H9 (cell line): ENCODE measurements around the gene KIRREL3. TPM values are rescaled to one million over a fixed set of nuclear protein-coding genes. Genes with fewer than 3 reads are reported as not detected.
A peak's percentile ranks its signal among the peaks of the same experiment; 100 is the strongest.

Source experiments
- DNase-seq: peaks from one replicate; pipeline ENCODE4 v3.0.0-alpha.2; 2017
- H2AFZ ChIP-seq: one replicate; pipeline ENCODE4 v1.6.1; 2013; ENCODE audit warnings: mild to moderate bottlenecking, low read length, control low read depth, moderate library complexity
- H2AK5ac ChIP-seq: 2 replicates; pipeline ENCODE4 v1.6.1; 2013; ENCODE audit warnings: low read length, control low read depth, mixed read lengths; ENCODE audit not compliant: insufficient read length
- H2BK120ac ChIP-seq: one replicate; pipeline ENCODE4 v1.6.1; 2013; ENCODE audit warnings: low read depth, mild to moderate bottlenecking, low read length, control low read depth, inconsistent platforms; ENCODE audit not compliant: poor library complexity, severe bottlenecking
- H2BK12ac ChIP-seq: 2 replicates; pipeline ENCODE4 v1.6.1; 2013; ENCODE audit warnings: low read length, control low read depth, mixed read lengths, low read depth; ENCODE audit not compliant: insufficient read length
- H2BK15ac ChIP-seq: 2 replicates; pipeline ENCODE4 v1.6.1; 2013; ENCODE audit warnings: low read depth, low read length, control low read depth
- H2BK20ac ChIP-seq: one replicate; pipeline ENCODE4 v1.6.1; 2013; ENCODE audit warnings: low read depth, mild to moderate bottlenecking, low read length, control low read depth, inconsistent platforms; ENCODE audit not compliant: poor library complexity, severe bottlenecking
- H2BK5ac ChIP-seq: 2 replicates; pipeline ENCODE4 v1.6.1; 2013; ENCODE audit warnings: low read length, control low read depth, mixed read lengths; ENCODE audit not compliant: insufficient read length
- H3K14ac ChIP-seq: 2 replicates; pipeline ENCODE4 v1.6.1; 2013; ENCODE audit warnings: low read length, control low read depth; ENCODE audit not compliant: insufficient read depth
- H3K18ac ChIP-seq: 2 replicates; pipeline ENCODE4 v1.6.1; 2013; ENCODE audit warnings: low read depth, mild to moderate bottlenecking, mixed read lengths, low read length, control low read depth; ENCODE audit not compliant: insufficient read length
- H3K23ac ChIP-seq: 2 replicates; pipeline ENCODE4 v1.6.1; 2013; ENCODE audit warnings: low read length, control low read depth, mixed read lengths, low read depth; ENCODE audit not compliant: insufficient read length
- H3K23me2 ChIP-seq: 2 replicates; pipeline ENCODE4 v1.6.1; 2013; ENCODE audit warnings: low read depth, mild to moderate bottlenecking, mixed read lengths, low read length, control low read depth; ENCODE audit not compliant: insufficient read length, poor library complexity, severe bottlenecking
- H3K27ac ChIP-seq: 2 replicates; pipeline ENCODE4 v1.5.1; 2013; ENCODE audit warnings: low read length, control low read depth, mixed read lengths, low read depth; ENCODE audit not compliant: insufficient read length
- H3K27me3 ChIP-seq: 2 replicates; pipeline ENCODE4 v1.6.1; 2013; ENCODE audit warnings: low read length, control low read depth, inconsistent platforms; ENCODE audit not compliant: insufficient read depth
- H3K4ac ChIP-seq: 2 replicates; pipeline ENCODE4 v1.6.1; 2013; ENCODE audit warnings: low read depth, mild to moderate bottlenecking, control low read depth, inconsistent platforms, low read length, moderate library complexity
- H3K4me1 ChIP-seq: 2 replicates; pipeline ENCODE4 v1.6.1; 2013; ENCODE audit warnings: low read length, control low read depth, inconsistent platforms; ENCODE audit not compliant: insufficient read depth
- H3K4me2 ChIP-seq: 2 replicates; pipeline ENCODE4 v1.6.1; 2013; ENCODE audit warnings: low read length, control low read depth, mixed read lengths; ENCODE audit not compliant: insufficient read length, insufficient read depth
- H3K56ac ChIP-seq: 2 replicates; pipeline ENCODE4 v1.6.1; 2013; ENCODE audit warnings: low read depth, mild to moderate bottlenecking, mixed read lengths, low read length, control low read depth; ENCODE audit not compliant: insufficient read length
- H3K79me1 ChIP-seq: 2 replicates; pipeline ENCODE4 v1.6.1; 2013; ENCODE audit warnings: low read depth, mild to moderate bottlenecking, moderate library complexity, low read length, control low read depth, inconsistent platforms; ENCODE audit not compliant: insufficient read depth, poor library complexity, severe bottlenecking
- H3K79me2 ChIP-seq: 2 replicates; pipeline ENCODE4 v1.6.1; 2013; ENCODE audit warnings: low read length, control low read depth, inconsistent platforms; ENCODE audit not compliant: insufficient read depth
- H3K9ac ChIP-seq: 2 replicates; pipeline ENCODE4 v1.6.1; 2013; ENCODE audit warnings: low read length, control low read depth, mixed read lengths; ENCODE audit not compliant: insufficient read length; ENCODE audit errors: extremely low read depth
- H3K9me3 ChIP-seq: one replicate; pipeline ENCODE4 v1.6.1; 2013; ENCODE audit warnings: low read depth, low read length, inconsistent platforms; ENCODE audit not compliant: control insufficient read depth
- H3T11ph ChIP-seq: one replicate; pipeline ENCODE4 v1.6.1; 2013; ENCODE audit warnings: mild to moderate bottlenecking, low read length, control low read depth, inconsistent platforms
- H4K20me1 ChIP-seq: one replicate; pipeline ENCODE4 v1.6.1; 2013; ENCODE audit not compliant: control insufficient read depth, insufficient read length, insufficient read depth
- H4K5ac ChIP-seq: 2 replicates; pipeline ENCODE4 v1.6.1; 2013; ENCODE audit warnings: low read depth, mild to moderate bottlenecking, mixed read lengths, low read length, control low read depth; ENCODE audit not compliant: insufficient read length
- H4K8ac ChIP-seq: replicated peaks from 2 replicates; pipeline ENCODE4 v1.6.1; 2013; ENCODE audit warnings: low read length, control low read depth, mixed read lengths, low read depth; ENCODE audit not compliant: insufficient read length
- H4K91ac ChIP-seq: 2 replicates; pipeline ENCODE4 v1.6.1; 2013; ENCODE audit warnings: low read depth, mild to moderate bottlenecking, moderate library complexity, mixed read lengths, low read length, control low read depth; ENCODE audit not compliant: insufficient read length
- H3K27ac Mint-ChIP-seq, 3 experiments: 2 replicates in 2 of 3; 3 replicates in 1 of 3; pipeline ENCODE4 v1.8.0; 2020 to 2021; ENCODE audit warnings: mixed read lengths in 3 of 3, mild to moderate bottlenecking in 1 of 3, moderate library complexity in 1 of 3
- H3K27me3 Mint-ChIP-seq: 2 replicates; pipeline ENCODE4 v1.8.0; 2021; ENCODE audit warnings: low read depth, mild to moderate bottlenecking, moderate library complexity, mixed read lengths
- H3K36me3 Mint-ChIP-seq, 3 experiments: 2 replicates in 2 of 3; 3 replicates in 1 of 3; pipeline ENCODE4 v1.8.0; 2020 to 2021; ENCODE audit warnings: low read depth in 3 of 3, mixed read lengths in 3 of 3; ENCODE audit not compliant: insufficient read depth in 1 of 3
- H3K4me1 Mint-ChIP-seq, 2 experiments: 2 replicates each; pipeline ENCODE4 v1.8.0; 2020; ENCODE audit warnings: mixed read lengths in 2 of 2
- H3K4me3 Mint-ChIP-seq, 2 experiments: 2 replicates in 1 of 2; 3 replicates in 1 of 2; pipeline ENCODE4 v1.8.0; 2020 to 2021; ENCODE audit warnings: mild to moderate bottlenecking in 2 of 2, mixed read lengths in 2 of 2, moderate library complexity in 1 of 2
- H3K9me3 Mint-ChIP-seq, 2 experiments: 2 replicates in 1 of 2; 3 replicates in 1 of 2; pipeline ENCODE4 v1.8.0; 2020; ENCODE audit warnings: mild to moderate bottlenecking in 2 of 2, mixed read lengths in 2 of 2, moderate library complexity in 1 of 2
- CTCF ChIP-seq: fragments of 200-600 bp; sonication (generic); conservative IDR thresholded peaks from 3 replicates; pipeline ENCODE4 v1.8.0; 2021; ENCODE audit warnings: antibody characterized with exemption, mild to moderate bottlenecking
- WGBS: extraction: QIAGEN DNeasy Blood & Tissue Kit; methylation state at CpG from one replicate; pipeline ENCODE4 v1.1.7; 2013; ENCODE audit warnings: missing lambda C conversion rate, low lambda C conversion rate, mixed read lengths; ENCODE audit not compliant: insufficient read length; ENCODE audit errors: extremely low coverage; 5-methylcytosine and 5-hydroxymethylcytosine counted together
- total RNA-seq: library from RNA; stranded (reverse); gene quantifications from 2 replicates; pipeline ENCODE4 v1.2.1, GENCODE V29; 2021

The KIRREL3 gene
- total RNA-seq, 1 experiment from 2014 or later, result 0.17 TPM

DNA sequence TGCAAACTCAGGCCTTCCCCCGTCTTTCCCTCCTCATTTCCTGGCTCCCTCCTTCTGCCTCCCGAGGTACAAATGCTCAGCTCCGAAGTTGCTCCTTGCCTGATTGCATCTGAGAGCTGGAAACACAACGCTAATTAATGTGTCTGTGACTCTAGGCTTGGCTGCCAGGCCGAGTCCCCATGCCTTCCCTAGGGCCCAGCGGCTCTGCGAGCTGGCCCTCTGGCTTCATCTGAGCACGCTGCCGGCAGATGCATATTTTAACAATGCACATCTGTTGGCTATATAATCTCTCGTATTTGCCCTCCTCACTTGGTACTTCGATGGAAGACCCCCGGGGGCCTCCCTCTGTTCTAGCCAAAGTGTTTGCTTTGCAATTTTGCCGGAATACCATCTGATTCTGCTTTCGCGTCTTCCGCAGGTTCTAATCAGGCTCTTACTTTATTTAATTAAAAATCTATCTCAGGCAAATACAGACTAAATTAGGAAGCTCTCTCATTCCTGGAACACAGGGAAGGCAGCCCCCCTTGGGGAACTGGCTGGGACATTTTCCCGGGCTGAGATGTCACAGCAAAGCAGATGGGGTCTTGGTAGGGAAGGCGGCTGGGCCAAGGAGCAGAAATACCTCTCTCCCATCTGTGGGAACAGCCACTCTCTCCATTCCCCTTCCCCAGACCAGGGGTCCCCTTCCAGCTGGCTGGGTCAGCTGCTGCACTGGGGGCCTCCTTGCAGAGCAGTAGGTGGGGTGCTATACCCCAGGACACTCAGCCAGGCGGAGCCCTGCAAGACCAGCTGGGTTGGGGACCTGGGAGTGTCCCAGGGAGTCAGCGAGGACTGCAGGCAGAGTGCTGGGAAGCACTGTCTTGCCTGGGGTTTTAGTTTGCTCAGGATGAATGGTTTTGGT lies 482.2 kb downstream of the KIRREL3 start:
- no peaks in the 10 kb centered on the region for H3K23me2 ChIP-seq
- no peak overlapping the region for H4K5ac ChIP-seq
- H4K91ac ChIP-seq, result no peak overlapping the region
- H3K27ac ChIP-seq, result no peak overlapping the region
- no peak overlapping the region for H2BK120ac ChIP-seq
- peaks cover 3 to 18% of the 10 kb centered on the region in 2 experiments; a peak in 2 of 4 replicates for H3K4me1 Mint-ChIP-seq
- no peaks in the 10 kb centered on the region for H3K4me1 ChIP-seq
- H4K8ac ChIP-seq, result no peak overlapping the region
- H3K9me3 Mint-ChIP-seq, result no peaks in the 10 kb centered on the region; a peak in 1 of 5 replicates
- H3K27me3 Mint-ChIP-seq, result peaks cover 5% of the 10 kb centered on the region
- no peak for TF ChIP-seq CTCF
- DNase-seq, result no peak
- H3K4me2 ChIP-seq, result no peak overlapping the region
- no peak overlapping the region for H3K18ac ChIP-seq
- no peak overlapping the region for H3K4ac ChIP-seq
- H2AK5ac ChIP-seq, result no peak overlapping the region
- H2BK15ac ChIP-seq, result no peak overlapping the region
- no peaks in the 10 kb centered on the region for H3K79me2 ChIP-seq
- H2BK12ac ChIP-seq, result no peak overlapping the region
- no peak overlapping the region for H3K9ac ChIP-seq
- H2BK20ac ChIP-seq, result no peak overlapping the region
- WGBS, result no CpG with 5 or more reads among the region's 20 CpGs
- H3K4me3 Mint-ChIP-seq, result no peak overlapping the region
- H3K79me1 ChIP-seq, result no peaks in the 10 kb centered on the region
- no peaks in the 10 kb centered on the region for H3K36me3 Mint-ChIP-seq
- H3K27me3 ChIP-seq, result no peaks in the 10 kb centered on the region
- H3K9me3 ChIP-seq, result no peaks in the 10 kb centered on the region
- H3K14ac ChIP-seq, result no peak overlapping the region; the same call in 1 of the 2 replicates
- H4K20me1 ChIP-seq, result no peaks in the 10 kb centered on the region
- no peak overlapping the region for H3K56ac ChIP-seq
- H3T11ph ChIP-seq, result no peak overlapping the region
- H2BK5ac ChIP-seq, result no peak overlapping the region
- H3K23ac ChIP-seq, result no peak overlapping the region
- H2AFZ ChIP-seq, result no peak overlapping the region
- peak overlapping the region in 1 of 3 experiments; percentile 27; a peak in 1 of 7 replicates for H3K27ac Mint-ChIP-seq
